GM19397 (cell line): ENCODE measurements around the gene DHRS7.

Experiments used
- ATAC-seq: cut with Tn5 transposase; IDR thresholded peaks from one replicate; pipeline ENCODE4 v1.9.1; 2021; ENCODE audit warnings: mild to moderate bottlenecking, moderate library complexity; ENCODE audit not compliant: unreplicated experiment

The DHRS7 gene

DNA sequence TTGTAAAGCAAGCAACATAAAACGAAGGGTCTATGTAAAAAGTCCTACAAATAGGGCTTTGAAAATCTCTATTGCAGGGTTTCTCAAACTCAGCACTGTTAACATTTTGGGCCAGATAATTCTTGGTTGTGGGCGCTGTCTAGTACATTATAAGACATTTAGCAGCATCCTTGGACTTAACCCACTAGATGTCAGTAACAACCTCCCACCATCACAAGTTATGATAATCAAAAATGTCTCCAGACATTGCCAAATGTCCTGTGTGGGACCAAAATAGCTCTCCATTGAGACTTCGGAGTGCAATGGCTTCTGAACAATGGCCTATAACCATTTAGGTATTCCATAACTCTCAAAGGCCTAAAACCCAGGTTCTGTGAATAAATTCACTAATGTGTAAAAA lies 22.9 kb upstream of the DHRS7 start:
- ATAC-seq, result no peak

DNA sequence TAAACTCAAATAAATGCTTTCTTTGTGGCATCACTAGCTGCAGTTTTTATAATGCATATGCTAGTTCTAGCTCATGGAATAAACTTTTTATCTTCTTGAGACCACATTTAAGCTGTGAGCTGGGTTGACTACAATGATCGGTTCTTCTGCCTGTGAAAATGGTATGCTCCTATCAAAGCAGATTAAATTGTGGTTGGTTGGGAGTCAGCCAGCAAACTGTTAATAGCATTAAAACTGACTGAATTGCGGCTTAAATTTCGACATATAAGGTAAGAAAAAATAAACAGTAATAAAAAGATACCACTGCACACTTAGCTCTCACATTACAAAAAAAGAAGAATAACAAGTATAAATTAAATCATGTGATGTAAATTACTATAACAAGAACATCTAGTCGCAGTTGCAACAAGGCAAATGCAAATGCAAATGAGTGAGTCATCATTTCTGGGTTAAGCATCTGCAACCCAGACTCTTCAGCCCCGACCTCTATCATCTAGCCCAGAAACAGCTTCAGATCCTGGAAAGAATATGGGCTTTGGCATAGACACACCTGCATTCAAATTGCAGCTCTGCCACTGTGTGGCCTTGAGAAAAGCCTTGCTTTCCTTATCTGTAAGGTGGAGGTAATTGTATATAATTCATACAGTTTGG lies 19.8 kb upstream of the DHRS7 start:
- ATAC-seq, result no peak

DNA sequence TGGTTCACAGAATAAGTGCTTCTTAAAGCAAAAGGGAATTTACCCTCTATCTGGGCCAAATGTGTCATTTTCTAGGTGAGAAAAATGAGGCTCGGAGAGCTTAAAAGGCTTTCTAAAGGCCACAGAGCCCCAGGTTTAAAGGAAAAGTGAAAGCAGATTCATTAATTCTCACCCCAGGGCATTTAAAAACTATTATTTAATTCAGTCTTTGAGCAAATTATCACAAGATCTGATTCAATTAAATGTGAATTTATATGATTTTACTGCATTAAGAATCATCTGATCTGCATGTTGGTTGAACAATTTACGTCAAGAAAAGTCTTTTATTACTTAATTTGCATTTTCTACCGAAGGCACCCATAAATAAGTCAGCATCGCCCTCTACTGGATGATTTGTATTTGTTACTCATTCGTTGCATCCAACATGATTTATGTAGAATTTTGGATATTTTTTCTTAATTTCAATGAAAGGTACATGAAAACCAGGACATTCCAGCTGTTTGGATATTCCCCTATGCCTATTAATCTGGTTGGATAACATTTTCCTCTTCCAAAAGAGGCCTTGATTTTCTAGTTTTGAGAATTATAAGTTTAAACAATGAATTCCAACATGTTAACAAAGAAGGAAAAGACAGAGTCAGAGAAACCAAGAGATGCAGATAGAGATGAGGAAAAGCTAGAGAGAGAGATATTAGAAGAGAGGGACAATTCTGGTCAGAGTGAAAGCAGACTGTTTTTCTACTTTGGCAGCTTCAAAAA lies 19.1 kb upstream of the DHRS7 start:
- ATAC-seq, result peak; percentile 45

DNA sequence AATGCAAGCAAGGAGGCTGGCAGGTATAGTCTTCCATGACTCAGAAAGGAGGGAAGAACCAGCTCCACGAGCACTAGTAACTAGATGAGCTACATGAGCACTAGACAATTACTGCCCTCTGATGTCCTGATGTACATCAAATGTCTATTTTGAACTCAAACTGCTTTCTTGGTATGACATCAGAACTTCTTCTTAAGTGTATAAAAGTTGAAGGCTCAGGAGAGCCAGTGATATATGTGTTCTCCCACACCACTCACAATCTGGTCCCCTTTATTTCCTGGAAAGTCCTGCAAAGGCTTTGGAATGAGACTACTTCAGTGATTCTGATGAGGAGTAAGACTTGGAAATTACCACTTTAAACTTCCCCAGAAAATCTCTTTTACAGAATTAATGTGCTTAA lies 18.5 kb upstream of the DHRS7 start:
- ATAC-seq, result peak; percentile 38

DNA sequence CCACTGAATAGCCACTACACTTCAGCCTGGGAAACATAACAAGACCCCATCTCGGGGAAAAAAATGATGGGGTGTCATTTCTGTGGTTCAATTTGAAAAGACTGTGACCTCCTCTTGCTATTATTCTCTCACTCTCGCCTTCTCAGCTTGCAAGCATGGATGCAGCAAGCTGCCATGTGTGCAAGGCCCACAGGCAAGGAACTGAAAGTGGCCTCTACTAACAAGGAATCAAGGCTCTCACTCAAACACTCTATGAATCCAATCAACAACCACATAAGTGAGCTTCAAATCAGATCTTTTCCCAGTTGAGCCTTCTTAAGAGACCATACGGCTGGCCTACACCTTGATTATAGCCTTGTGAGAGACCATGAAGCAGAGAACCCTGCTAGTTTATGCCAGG lies 17.9 kb upstream of the DHRS7 start:
- ATAC-seq, result peak; percentile 37

DNA sequence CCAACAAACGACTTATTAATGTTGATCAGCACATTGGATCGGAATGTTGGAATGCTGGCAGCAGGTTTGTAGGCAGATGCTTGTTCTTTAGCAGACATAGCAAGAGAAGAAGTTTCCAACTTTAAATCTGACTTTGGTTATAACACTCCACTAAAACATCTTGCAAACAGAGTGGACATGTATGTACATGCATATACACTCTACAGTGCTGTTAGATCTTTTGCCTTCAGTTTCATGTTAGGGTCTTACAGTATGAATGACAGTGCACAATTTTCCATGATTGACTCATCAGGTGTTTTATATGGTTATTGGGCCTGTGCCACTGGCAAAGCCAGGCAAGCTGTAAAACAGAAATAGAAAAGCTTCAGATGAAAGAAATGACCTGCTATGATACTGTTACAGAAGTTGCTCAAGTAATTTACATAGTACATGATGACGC lies 14.3 kb upstream of the DHRS7 start:
- no peak for ATAC-seq

DNA sequence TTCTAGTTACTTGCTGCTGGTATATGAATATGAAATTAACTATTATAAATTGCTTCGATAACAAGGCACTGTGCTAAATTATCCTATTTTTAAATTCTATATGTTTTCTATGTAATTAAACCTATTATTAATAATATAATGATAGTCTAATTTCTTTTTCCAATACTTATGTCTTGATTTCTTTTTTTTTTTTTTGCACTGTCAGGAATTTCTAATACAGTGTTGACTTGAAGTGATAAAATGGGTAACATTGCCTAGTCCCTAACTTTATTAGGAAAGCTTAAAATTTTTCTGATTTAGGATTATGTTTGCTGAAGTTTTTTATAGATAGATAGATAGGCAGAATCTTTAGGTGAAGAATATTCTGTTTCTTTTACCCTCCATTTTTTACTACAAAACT lies 13.6 kb upstream of the DHRS7 start:
- no peak for ATAC-seq

DNA sequence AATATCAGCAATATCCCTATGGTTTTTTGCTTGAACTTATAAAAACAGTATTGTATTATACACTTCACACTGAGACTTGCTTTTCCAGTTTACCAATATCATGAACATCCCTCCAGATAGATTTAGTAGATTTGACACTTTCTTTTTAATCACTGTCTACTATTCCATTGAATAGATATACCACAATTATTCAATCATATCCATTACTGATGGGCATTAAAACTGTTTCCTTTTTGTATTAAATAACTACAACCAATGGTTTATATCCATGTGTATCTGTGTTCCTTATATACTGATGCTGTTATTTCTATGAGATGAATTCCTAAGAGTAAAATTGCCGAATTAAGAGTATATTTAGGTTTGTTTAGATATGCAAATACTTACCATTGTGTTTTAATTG lies 13.0 kb upstream of the DHRS7 start:
- ATAC-seq, result no peak

DNA sequence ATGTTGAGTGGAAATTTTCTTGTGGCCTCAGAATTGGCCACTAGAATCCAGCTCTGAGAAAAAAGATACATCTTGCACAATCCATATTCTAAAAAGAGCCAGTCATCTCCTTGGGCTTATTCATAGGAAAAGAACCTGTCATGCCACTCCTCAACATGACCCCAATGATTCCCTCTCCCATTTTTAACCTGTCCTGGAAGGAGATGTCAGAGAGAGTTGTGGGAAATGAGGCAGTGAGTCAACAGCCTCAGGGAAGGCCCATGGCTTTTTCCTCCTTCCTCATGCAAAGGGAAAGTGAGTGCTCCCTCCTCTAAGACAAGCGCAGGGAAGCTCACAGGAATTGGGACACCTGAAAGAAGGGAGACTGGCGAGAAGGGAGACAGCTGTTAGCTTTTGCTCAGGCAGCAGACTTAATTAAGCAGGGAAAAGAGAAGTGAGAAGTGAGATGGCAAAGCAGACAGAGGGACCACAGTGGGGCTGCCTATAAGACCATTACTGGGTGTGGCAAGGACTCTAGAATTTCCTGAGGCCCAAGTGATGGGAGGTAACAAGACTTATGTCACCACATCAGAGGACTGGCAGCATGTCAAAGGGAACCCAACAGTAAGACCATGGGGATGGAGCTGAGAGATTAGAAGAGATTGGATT lies 10.2 kb upstream of the DHRS7 start:
- ATAC-seq, result no peak

DNA sequence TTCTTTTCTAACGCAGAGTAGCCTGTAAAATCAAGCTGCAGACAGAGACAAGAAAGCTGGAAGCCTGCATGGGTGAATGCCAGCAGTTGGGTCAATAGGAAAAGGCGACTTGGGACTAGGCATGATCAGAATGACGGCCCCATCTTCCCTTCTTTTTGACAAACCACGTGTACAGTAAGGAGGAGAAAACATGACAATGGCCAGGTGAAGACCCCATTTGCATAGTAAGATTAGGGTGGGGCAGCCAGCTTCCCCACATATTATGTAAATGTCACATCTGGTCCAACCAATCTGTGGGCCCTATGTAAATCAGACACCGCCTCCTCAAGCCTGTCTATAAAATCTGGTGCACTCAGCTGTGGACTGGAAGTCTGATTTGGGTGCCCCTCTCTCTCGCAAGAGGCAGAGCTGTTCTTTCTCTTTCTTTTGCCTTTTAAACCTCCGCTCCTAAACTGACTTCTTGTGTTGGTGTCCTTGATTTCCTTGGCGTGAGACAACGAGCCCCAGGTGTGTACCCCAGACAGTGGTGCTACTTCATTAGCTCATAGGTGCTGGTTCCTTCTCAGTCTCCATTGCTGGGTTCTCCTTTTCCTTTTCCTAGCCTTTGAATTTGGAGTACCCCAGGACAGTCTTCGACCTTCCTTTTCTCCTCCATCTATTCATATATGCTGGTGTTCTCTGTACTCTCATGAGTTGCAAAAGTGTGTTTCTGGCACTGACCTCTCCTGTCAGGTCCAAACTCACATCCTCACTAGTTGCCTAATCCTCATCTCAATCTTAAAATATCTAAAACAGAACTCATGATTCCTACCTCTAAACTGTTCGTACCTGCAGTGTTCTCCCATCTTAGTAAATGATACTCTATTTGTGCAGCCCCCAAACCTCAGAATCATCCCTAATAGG lies 9.4 kb upstream of the DHRS7 start:
- no peak for ATAC-seq

DNA sequence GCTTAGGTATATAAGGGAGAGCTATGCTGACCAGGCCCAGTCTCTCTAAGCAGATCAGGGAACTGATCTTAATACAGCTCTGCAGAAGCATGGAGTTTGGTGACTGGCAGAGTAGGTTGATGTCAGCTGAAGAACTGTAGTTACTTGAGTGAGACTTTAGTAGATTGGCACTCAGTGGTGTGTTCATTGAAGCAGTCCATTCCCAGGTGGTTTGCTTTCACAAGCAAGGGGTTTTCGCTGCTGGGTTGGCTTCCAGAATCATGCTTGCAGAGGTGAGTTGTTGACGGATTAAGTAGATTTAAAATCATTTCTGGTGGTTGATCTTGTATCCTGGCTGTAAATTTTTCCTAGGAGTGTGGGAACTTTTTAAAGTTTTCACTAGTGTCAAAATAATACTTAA lies 6.5 kb upstream of the DHRS7 start:
- ATAC-seq, result no peak

DNA sequence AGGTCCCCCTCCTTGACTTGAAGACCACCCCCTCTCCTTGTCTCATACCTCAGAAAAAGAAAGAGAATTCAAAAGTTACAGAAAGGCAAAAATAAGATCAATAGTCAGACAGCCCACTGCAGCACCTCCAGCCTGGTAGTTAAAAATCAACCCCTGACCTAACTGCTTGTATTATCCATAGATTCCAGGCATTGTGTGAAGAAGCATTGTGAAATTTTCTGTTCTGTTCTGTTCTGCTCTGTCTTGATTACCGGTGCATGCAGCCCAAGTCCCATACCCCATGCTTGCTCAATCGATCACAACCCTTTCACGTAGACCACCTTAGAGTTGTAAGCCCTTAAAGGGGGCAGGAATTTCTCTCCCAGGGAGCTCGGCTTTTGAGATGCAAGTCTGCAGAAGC lies 5.8 kb upstream of the DHRS7 start:
- ATAC-seq, result no peak

DNA sequence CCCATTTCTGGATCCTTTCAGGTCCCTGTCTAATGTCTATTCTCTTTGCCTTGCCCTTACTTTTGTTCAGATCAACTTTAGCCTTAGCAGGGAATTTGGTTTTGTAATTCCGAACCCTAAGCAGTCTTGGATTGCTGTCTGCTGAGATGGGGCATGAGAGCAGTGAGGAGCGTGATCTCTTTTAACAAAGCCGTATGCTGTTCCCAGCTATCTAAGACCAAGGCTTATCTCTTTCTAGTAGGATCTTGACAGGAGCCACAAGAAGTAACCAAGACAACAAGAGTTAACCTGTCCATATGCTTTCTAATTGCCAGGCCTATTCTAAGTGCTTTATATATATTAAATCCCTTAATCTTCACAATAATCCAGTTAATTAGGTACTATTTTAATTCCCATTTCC lies 4.5 kb upstream of the DHRS7 start:
- no peak for ATAC-seq

DNA sequence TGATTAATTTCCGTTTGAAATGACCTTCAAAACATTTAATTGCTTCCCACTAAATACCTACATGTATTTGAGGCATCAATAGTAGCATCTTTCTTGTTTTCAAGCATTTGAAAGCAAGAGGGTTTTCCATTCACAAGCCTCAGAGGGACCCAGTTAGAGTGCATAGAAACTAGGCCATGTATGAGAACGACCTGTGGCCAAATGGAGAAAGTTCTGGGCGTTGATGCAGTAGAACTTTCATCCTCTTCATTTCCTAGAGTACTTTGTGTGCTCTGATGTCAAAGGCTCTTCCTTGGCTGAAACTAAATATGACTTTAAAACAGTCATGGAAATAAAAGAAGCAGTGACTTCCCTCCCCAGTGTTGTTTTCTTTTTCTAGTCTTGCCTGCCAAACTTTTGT lies 944 bp upstream of the DHRS7 start:
- no peak for ATAC-seq

DNA sequence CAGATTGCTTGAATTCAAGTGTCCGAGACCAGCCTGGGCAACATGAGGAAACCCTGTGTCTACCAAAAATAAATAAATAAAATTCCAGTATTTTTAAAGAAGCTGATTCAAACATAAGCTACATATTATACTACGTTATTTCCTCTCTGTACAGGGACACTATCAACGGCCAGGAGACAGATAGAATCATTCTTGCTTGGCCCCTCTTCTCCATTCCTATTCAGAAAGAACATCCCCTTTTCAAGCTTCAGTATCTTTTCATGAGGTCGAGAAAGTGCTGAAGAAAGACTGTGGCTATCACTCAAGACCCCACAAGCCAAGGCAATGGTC lies 314 bp upstream of the DHRS7 start:
- ATAC-seq, result no peak

DNA sequence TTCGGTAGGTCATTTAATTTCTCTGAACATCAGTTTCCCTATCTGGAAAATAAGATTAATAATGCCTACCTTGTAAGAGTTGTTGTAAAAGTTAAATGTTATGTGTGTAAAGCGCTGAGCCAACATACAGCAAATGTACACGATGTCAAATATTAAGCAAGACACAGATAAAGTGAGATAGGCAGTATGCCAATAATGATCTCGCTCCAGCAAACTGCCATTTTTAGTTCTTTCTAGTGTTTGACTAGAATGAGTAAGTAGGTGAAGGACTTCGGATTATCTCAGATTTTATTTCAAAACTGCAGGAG lies 840 bp downstream of the DHRS7 start:
- ATAC-seq, result peak; percentile 1

DNA sequence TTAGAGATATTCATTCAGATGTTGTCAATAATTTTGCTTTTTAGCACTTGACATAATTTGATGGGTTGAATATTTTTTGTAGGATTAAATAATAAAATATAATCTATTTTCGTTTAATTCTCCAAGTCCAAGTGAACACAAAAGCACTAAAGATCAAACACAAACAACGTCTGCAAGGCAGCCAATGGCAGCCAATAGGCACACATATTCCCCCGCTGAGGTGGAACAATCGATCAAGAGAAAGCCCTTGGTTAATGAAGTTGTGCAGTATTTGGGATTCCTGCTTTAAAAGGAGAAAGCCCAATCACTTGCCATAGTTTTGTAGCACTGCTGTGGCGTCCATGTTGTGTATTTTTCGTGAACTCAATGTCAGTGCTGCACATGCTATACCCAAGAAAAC lies 1.5 kb downstream of the DHRS7 start:
- ATAC-seq, result no peak

DNA sequence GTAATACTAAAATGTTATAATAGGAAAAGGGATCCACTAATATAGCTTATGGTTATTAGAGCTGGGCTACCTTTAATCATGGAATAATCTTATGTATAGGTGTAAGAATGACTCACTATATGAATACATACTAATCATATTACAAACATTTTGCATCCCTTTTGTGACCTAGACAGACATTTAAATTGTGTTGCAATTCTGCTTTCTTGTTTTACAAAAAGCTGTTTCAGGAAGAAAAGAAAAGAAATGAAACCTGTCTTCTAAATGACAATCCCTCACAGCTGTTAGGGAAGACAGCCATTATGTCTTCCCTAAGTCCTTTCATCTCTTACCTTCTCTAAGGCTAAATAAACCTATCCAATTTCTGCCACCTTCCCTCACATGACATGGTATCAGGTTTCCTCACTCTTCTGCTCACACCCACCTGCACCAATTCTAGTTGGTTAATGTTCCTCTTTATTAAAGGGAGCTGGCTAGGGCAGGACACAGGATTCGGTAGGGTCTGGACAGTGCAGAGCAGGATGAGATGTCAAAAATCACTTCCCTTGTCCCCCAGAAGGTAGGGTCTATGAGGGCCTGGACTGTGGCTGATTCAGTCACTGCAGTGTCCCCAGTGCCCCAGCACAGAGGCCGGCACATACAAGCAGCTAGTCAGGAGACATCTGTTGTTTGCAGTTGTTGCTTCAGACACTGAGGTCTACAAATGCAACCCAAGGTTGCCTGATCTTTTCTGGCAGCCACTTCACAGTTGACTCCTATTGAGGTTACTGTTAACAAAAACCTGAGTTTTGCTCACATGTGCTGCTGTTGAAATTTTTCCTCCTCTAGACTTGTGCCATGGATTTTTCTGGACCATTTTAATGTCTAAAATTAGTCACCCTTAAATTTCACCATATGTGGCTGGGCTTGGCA lies 3.7 kb downstream of the DHRS7 start:
- no peak for ATAC-seq

DNA sequence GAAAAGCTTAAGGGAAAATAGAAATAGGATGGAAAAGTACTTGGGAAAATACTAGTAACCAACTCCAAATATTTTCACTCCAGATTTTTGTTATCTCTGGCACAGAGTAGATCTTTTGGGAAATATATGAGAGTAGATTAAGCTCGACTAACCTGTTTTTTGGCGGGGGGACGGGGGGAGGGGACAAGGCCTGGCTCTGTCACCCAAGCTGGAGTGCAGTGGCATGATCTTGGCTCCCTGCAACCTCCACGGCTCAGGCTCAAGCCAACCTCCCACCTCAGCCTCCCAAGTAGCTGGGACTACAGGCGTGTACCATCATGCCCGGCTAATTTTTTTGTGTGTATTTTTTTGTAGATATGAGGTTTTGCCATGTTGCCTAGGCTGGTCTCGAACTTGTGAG lies 4.8 kb downstream of the DHRS7 start:
- no peak for ATAC-seq

DNA sequence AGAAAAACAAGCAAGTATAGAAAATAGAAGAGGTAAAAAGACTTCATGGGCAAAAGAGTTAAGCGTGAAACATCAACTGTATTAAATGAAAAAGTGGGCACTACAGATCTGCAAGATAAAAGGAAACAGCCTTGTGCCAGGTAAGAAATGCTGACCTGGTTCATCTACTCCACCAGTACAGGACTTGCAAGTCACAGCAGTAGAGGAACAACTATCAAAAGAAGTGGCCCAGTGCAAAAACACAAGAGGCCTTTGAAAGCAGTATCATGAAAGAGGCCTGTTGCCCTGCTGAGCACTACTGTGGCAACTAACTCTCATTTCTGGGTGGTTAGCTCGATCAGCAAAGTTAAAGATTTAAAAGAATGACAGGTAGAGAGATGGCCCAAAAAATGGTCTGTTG lies 10.5 kb downstream of the DHRS7 start:
- ATAC-seq, result no peak

DNA sequence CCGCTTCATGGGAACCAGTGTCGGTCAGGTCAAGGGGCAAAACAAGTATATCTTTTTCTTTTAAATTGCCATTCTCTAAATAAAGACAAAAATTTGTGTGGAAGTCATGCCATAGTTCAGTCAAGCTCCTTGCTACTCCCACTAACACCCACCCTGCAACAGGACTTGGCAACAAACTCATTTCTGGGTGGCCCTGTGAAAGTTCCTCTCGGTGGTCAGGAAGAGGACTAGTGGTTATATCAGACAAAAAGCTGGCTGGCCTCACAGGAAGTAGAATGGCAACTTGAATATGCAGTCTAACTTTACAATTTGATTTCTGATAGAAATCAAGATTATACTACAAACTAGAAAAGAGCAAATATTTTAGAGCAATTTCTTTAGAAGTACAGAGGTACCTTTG lies 11.2 kb downstream of the DHRS7 start:
- ATAC-seq, result no peak
